Suppressor macrophage (primary cell): Measurements from ENCODE around the gene OBSCN.

Source experiments
- DNase-seq, 4 experiments: peaks; one replicate each; pipeline ENCODE4 v3.0.0-alpha.2; 2020 to 2022

The OBSCN gene

GRCh38 chr1:228423404-228424053, 215.7 kb downstream of the OBSCN start:
- no peak for DNase-seq

GRCh38 chr1:228424685-228425660, 217.1 kb downstream of the OBSCN start:
- no peak for DNase-seq

- no peak for DNase-seq
These were observed 218.8 kb downstream of the OBSCN start for GRCh38 chr1:228426518-228427175.

GRCh38 chr1:228428412-228428811, 220.6 kb downstream of the OBSCN start:
- no peak for DNase-seq
